ENCODE data around the gene DNAJC10. TPM values are rescaled to one million over a fixed set of nuclear protein-coding genes. Genes with fewer than 3 reads are reported as not detected.

Gene DNAJC10
- total RNA-seq, 2 donors from 2014 or later, result 42.8 to 52.9 TPM

DNA sequence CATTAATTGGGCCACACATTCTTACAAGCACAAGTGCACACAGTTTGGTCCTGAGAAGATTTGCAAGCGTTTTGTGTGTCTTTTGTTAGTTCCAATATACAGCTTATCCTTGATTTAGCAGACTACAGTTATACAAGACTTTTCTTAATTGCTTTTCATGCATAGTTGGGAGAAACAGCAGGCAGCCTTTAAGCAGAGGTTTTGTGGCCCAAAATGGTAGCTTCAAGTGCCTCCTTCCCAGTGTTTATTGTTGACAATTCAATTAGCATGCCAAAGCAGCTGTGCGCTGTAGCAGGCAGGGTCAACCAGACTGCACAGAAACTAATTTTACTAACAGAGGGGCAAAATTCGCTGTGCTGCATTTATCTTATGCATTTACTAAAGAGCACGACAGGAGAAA, 102.9 kb downstream of the DNAJC10 start:
- Histone ChIP-seq H3K4me1 (replicated peaks) (no peaks in the 10 kb centered on the region), H3K9me3 (no peaks in the 10 kb centered on the region), H3K4me3 (no peak overlapping the region), H3K36me3 (no peaks in the 10 kb centered on the region), H3K27ac (no peak overlapping the region), H3K27me3 (replicated peaks; ENCODE audit: insufficient read depth) (no peaks in the 10 kb centered on the region)
- TF ChIP-seq, protein P1, sequence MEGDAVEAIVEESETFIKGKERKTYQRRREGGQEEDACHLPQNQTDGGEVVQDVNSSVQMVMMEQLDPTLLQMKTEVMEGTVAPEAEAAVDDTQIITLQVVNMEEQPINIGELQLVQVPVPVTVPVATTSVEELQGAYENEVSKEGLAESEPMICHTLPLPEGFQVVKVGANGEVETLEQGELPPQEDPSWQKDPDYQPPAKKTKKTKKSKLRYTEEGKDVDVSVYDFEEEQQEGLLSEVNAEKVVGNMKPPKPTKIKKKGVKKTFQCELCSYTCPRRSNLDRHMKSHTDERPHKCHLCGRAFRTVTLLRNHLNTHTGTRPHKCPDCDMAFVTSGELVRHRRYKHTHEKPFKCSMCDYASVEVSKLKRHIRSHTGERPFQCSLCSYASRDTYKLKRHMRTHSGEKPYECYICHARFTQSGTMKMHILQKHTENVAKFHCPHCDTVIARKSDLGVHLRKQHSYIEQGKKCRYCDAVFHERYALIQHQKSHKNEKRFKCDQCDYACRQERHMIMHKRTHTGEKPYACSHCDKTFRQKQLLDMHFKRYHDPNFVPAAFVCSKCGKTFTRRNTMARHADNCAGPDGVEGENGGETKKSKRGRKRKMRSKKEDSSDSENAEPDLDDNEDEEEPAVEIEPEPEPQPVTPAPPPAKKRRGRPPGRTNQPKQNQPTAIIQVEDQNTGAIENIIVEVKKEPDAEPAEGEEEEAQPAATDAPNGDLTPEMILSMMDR (IDR thresholded peaks at IDR 0.05), result no peak
- TF ChIP-seq POLR2AphosphoS5 (IDR thresholded peaks at IDR 0.05) (no peak), POLR2A (IDR thresholded peaks at IDR 0.05) (no peak)
- no peak for DNase-seq (ENCODE audit: low spot score)
- 84% methylated on average over 4 of the region's 4 CpGs for WGBS
- intact Hi-C loops (cut with DNase I), result no loop called here

DNA sequence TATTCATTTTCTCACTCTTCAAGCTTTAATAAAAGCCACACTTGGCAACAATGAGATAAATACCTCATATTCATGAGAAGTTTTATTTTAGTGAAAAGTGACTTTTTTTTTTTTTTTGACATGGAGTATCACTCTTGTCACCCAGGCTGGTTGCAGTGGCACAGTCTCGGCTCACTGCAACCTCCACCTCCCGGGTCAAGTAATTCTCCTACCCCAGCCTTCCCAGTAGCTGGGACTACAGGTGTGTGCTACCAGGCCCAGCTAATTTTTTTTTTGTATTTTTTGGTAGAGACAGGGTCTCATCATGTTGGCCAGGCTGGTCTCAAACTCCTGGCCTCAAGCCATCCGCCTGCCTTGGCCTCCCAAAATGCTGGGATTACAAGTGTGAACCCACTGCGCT, 103.4 kb downstream of the DNAJC10 start:
- no peaks in the 10 kb centered on the region for H3K36me3 ChIP-seq
- no peaks in the 10 kb centered on the region for H3K27me3 ChIP-seq (replicated peaks; ENCODE audit: insufficient read depth)
- H3K4me1 ChIP-seq (replicated peaks), result no peaks in the 10 kb centered on the region
- no peaks in the 10 kb centered on the region for H3K9me3 ChIP-seq
- TF ChIP-seq POLR2A (IDR thresholded peaks at IDR 0.05) (no peak), POLR2AphosphoS5 (IDR thresholded peaks at IDR 0.05) (no peak)
- TF ChIP-seq, protein P1 (IDR thresholded peaks at IDR 0.05), result no peak
- intact Hi-C loops (cut with DNase I), result no loop called here
- no peak overlapping the region for H3K27ac ChIP-seq
- WGBS, result 97% methylated on average over 4 of the region's 4 CpGs
- no peak overlapping the region for H3K4me3 ChIP-seq
- DNase-seq (ENCODE audit: low spot score), result no peak

DNA sequence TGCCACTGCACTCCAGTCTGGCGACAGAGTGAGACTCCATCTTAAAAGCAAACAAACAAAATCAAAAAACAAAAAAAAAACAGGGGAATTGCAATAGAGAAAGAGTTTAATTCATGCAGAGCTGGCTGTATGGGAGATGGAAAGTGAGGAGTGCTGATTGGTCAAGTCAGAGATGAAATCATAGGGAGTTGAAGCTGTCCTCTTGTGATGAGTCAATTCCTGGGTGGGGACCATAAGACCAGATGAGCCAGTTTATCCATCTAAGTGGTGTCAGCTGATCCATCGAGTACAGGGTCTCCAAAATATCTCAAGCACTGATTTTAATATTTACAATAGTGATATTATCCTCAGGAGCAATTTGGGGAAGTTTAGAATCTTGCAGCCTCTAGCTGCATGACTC, 105.1 kb downstream of the DNAJC10 start:
- Histone ChIP-seq H3K9me3 (no peaks in the 10 kb centered on the region), H3K27ac (no peak overlapping the region), H3K36me3 (no peaks in the 10 kb centered on the region), H3K4me1 (replicated peaks) (no peaks in the 10 kb centered on the region), H3K4me3 (no peak overlapping the region), H3K27me3 (replicated peaks; ENCODE audit: insufficient read depth) (no peaks in the 10 kb centered on the region)
- intact Hi-C loops (cut with DNase I), result no loop called here
- no peak for DNase-seq (ENCODE audit: low spot score)
- WGBS, result 64% methylated on average over 2 of the region's 2 CpGs
- TF ChIP-seq POLR2A (IDR thresholded peaks at IDR 0.05) (no peak), POLR2AphosphoS5 (IDR thresholded peaks at IDR 0.05) (no peak)
- TF ChIP-seq, protein P1 (IDR thresholded peaks at IDR 0.05), result no peak

DNA sequence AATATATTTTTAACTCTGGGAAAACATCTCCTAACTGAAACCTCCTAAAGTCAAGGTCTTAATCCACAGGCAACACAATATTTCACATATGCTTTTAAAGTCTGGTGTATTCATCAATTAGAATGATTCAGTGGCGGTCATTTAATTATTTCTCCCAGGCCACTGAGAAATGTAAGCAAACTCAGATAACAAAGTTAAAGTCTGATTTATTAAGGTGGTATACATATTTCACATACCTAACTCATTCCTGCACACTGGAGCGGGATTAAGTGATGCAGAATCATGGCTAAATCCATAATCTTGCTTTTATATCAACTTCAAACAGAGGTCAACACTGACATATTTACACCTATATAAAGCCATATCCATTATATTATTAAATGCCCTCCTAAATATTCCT, 106.7 kb downstream of the DNAJC10 start:
- H3K27me3 ChIP-seq (replicated peaks; ENCODE audit: insufficient read depth), result no peaks in the 10 kb centered on the region
- intact Hi-C loops (cut with DNase I), result no loop called here
- H3K27ac ChIP-seq, result no peak overlapping the region
- H3K4me3 ChIP-seq, result no peak overlapping the region
- no peaks in the 10 kb centered on the region for H3K36me3 ChIP-seq
- TF ChIP-seq POLR2A (IDR thresholded peaks at IDR 0.05), result no peak
- no peak for TF ChIP-seq POLR2AphosphoS5 (IDR thresholded peaks at IDR 0.05)
- TF ChIP-seq, protein P1 (IDR thresholded peaks at IDR 0.05), result no peak
- no peak for DNase-seq (ENCODE audit: low spot score)
- no peaks in the 10 kb centered on the region for H3K9me3 ChIP-seq
- H3K4me1 ChIP-seq (replicated peaks), result no peaks in the 10 kb centered on the region
- WGBS, result 95% methylated on average over 2 of the region's 2 CpGs

DNA sequence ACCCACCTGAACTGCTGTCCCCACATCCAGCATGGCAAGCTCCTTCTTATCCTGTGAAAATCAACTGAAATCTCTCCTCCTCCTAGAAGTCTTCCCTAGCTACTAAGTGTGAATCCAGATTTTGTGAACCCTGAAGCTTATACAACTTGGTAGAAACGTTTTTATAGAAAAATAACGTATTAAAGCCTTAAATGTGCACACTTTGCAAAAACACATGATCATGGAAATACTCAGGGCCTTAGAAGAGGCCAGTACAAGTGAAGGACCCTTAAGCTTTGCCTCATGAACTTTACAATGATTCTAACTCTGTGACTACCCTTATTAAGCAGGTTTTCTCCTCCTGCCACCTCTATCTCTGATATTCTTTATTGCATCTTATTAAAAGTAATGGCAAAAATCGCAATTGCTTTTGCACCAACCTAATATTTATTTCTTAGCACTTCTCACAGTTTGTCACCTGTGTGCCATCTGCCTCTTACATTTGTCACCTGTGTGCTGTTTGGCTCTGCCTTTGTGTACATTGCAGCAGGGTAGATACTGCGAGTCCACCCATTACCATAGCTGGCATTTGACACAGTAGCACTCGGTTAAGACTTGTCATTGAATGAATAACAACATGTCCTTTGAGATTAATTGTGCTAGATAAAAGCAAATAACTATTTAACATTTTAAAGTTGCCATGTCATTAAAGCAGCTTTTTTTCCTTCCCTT, 108.2 kb downstream of the DNAJC10 start:
- TF ChIP-seq POLR2A (IDR thresholded peaks at IDR 0.05), result no peak
- no peak for TF ChIP-seq POLR2AphosphoS5 (IDR thresholded peaks at IDR 0.05)
- TF ChIP-seq, protein P1 (IDR thresholded peaks at IDR 0.05), result no peak
- no peak overlapping the region for H3K27ac ChIP-seq
- DNase-seq (ENCODE audit: low spot score), result no peak
- no peaks in the 10 kb centered on the region for H3K4me1 ChIP-seq (replicated peaks)
- intact Hi-C loops (cut with DNase I), result no loop called here
- 59% methylated on average over 5 of the region's 5 CpGs for WGBS
- no peaks in the 10 kb centered on the region for H3K27me3 ChIP-seq (replicated peaks; ENCODE audit: insufficient read depth)
- H3K9me3 ChIP-seq, result no peaks in the 10 kb centered on the region
- no peak overlapping the region for H3K4me3 ChIP-seq
- H3K36me3 ChIP-seq, result no peaks in the 10 kb centered on the region

All from prostate gland (tissue), 2 donors.